ENCODE results near the gene CMTM1. TPM values are rescaled to one million over a fixed set of nuclear protein-coding genes. Genes with fewer than 3 reads are reported as not detected.

The CMTM1 gene
- total RNA-seq, 6 experiments from 2014 or later, result 0.69 to 1.6 (median 0.90) TPM; not detected in 1

- DNase-seq, result no peak
- Histone ChIP-seq H3K9me3 (no peaks in the 10 kb centered on the region), H3K4me1 (peaks cover 0 to 6% (median 0%) of the 10 kb centered on the region in 4 donors), H3K27me3 (peaks cover 0 to 8% of the 10 kb centered on the region in 2 donors), H3K36me3 (no peaks in the 10 kb centered on the region), H3K4me3 (no peak overlapping the region), H3K27ac (no peak overlapping the region)
- ATAC-seq, result no peak
- intact Hi-C loops (cut with DNase I), result no loop called here
- 96% methylated on average over 4 of the region's 4 CpGs for WGBS (ENCODE audit: insufficient coverage, low coverage, low lambda C conversion rate, missing lambda C conversion rate)
- TF ChIP-seq CTCF (IDR thresholded peaks at IDR 0.05) (no peak), POLR2A (IDR thresholded peaks at IDR 0.05) (no peak)
Observed at GRCh38 chr16:66580605-66581209, 14.5 kb downstream of the CMTM1 start.

- Histone ChIP-seq H3K36me3 (no peaks in the 10 kb centered on the region), H3K4me3 (no peak overlapping the region), H3K27me3 (peaks cover 0 to 8% of the 10 kb centered on the region in 2 donors), H3K9me3 (no peaks in the 10 kb centered on the region), H3K4me1 (peaks cover 0 to 6% (median 0%) of the 10 kb centered on the region in 4 donors), H3K27ac (no peak overlapping the region)
- no peak for DNase-seq
- WGBS (ENCODE audit: insufficient coverage, low coverage, low lambda C conversion rate, missing lambda C conversion rate), result 83% methylated on average over 3 of the region's 3 CpGs
- intact Hi-C loops (cut with DNase I), result no loop called here
- no peak for ATAC-seq
- no peak for TF ChIP-seq CTCF (IDR thresholded peaks at IDR 0.05)
- no peak for TF ChIP-seq POLR2A (IDR thresholded peaks at IDR 0.05)
Observed at GRCh38 chr16:66581246-66581952, 15.2 kb downstream of the CMTM1 start.

- whole genome bisulfite sequencing (ENCODE audit: insufficient coverage, low coverage, low lambda C conversion rate, missing lambda C conversion rate), result 54% methylated on average over 10 of the region's 10 CpGs
- Histone ChIP-seq H3K4me3 (no peak overlapping the region), H3K4me1 (no peaks in the 10 kb centered on the region), H3K9me3 (no peaks in the 10 kb centered on the region), H3K36me3 (no peaks in the 10 kb centered on the region), H3K27ac (no peak overlapping the region), H3K27me3 (no peaks in the 10 kb centered on the region)
- TF ChIP-seq POLR2A (IDR thresholded peaks at IDR 0.05) (no peak), CTCF (IDR thresholded peaks at IDR 0.05) (no peak)
- ATAC-seq, result peak; percentile 36 to 62 (median 52)
- no peak for DNase-seq
- intact Hi-C loops (cut with DNase I), result no loop called here
Observed at GRCh38 chr16:66585481-66586239, 19.4 kb downstream of the CMTM1 start.

GRCh38 chr16:66587881-66588600 is 21.8 kb downstream of the CMTM1 start:
- intact Hi-C loops (cut with DNase I), result no loop called here
- no peak overlapping the region for H3K27ac ChIP-seq
- no peak overlapping the region for H3K4me3 ChIP-seq
- no peak for TF ChIP-seq POLR2A (IDR thresholded peaks at IDR 0.05)
- TF ChIP-seq CTCF (IDR thresholded peaks at IDR 0.05), result no peak
- DNase-seq (no peak), ATAC-seq (no peak)
- H3K36me3 ChIP-seq, result no peaks in the 10 kb centered on the region
- no peaks in the 10 kb centered on the region for H3K27me3 ChIP-seq
- 61% methylated on average over 7 of the region's 7 CpGs for WGBS (ENCODE audit: insufficient coverage, low coverage, low lambda C conversion rate, missing lambda C conversion rate)
- H3K9me3 ChIP-seq, result no peaks in the 10 kb centered on the region
- H3K4me1 ChIP-seq, result no peaks in the 10 kb centered on the region

All from right lobe of liver (tissue), 6 donors.